Stimulated activated naive CD8-positive, alpha-beta T cell treated with anti-CD3 and anti-CD28 coated beads, Interleukin-15, Interleukin-2, amounts not matched to agents 100 ng/mL and 50 ng/mL, for 24 hours (primary cell): ENCODE results near the gene ECEL1.

Experiments
- H3K27ac Mint-ChIP-seq: one replicate; pipeline ENCODE4 v1.8.0; 2021; ENCODE audit warnings: mild to moderate bottlenecking, mixed read lengths
- H3K27me3 Mint-ChIP-seq: one replicate; pipeline ENCODE4 v1.8.0; 2021; ENCODE audit warnings: mixed read lengths
- H3K36me3 Mint-ChIP-seq: one replicate; pipeline ENCODE4 v1.8.0; 2021; ENCODE audit warnings: low read depth, mixed read lengths
- H3K4me1 Mint-ChIP-seq: one replicate; pipeline ENCODE4 v1.8.0; 2021; ENCODE audit warnings: low read depth, mixed read lengths
- H3K4me3 Mint-ChIP-seq: one replicate; pipeline ENCODE4 v1.8.0; 2021; ENCODE audit warnings: mild to moderate bottlenecking, mixed read lengths
- H3K9me3 Mint-ChIP-seq: one replicate; pipeline ENCODE4 v1.8.0; 2021; ENCODE audit warnings: mixed read lengths

The ECEL1 gene

DNA sequence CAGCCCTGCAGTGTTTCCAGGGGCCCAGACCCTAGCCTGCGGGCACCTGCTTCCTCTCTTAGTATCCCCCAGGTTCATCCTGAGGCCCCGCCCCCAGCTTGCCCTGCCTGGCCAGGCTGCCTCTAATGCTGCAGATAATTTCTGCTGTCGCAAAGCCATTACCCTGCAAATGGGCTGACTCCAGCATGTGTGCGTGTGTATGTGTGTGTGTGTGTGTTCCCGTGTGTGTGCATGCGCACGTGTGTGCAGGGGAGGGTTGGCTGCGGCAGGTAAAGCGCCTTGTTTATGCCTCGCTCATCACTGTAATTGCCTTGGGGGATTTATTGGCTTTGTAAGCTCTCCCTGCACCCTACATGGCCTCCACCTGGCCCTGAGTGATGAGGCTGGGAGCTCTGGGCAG lies 25.0 kb upstream of the ECEL1 start:
- no peaks in the 10 kb centered on the region for H3K9me3 Mint-ChIP-seq
- H3K36me3 Mint-ChIP-seq = no peaks in the 10 kb centered on the region
- H3K27me3 Mint-ChIP-seq = peaks cover 7% of the 10 kb centered on the region
- H3K27ac Mint-ChIP-seq = no peak overlapping the region
- H3K4me3 Mint-ChIP-seq = no peak overlapping the region
- H3K4me1 Mint-ChIP-seq = no peaks in the 10 kb centered on the region

DNA sequence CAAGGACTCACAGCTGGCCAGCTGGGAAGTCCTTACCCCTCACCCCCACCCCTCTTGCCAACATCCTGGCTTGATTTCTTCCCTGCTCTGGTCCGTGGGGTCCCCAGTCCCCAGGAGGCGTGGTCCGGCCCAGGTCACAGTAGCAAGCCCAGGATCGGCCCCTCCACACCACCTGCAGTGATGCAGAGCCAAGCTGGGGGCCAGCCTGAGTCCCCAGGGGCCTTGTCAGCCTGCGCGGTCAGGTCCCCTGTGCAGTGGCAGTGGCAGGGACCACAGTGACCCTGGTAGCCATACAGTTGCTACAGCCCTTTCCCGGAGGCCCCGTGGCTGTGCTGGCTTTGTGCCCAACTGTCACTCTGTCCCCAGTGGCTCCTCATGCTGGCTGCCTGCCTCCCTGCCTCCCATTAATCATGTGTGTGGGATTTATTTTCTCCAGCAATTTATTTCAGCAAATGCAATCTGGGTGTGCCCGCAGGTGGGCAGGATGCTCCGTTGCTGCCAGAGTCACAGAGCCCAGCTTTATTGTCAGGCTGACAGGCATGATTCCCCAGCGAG lies 23.8 kb upstream of the ECEL1 start:
- H3K9me3 Mint-ChIP-seq = no peaks in the 10 kb centered on the region
- H3K27me3 Mint-ChIP-seq = peaks cover 4% of the 10 kb centered on the region

DNA sequence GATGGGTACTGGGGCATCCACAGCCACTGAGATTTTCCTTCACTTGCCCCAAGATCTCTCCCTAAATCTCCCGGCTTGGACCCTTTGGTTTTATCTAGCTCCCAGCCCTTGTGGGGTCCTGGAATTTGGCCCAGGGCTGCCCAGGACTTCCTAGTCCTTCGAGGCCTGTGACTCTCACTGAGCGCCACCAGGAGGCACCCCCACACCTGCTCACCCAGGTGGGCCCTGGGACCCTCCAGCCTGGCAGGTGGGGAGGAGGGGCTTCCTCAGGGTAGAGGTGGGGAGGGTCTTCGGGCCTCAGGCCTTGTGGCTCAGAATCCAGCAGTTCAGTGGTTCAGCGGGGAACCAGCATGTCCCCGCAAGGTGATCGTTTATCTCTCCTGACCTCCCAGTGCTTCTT lies 20.6 kb upstream of the ECEL1 start:
- Mint-ChIP-seq H3K27ac (no peak overlapping the region), H3K27me3 (peaks cover 19% of the 10 kb centered on the region), H3K4me3 (no peak overlapping the region), H3K9me3 (no peaks in the 10 kb centered on the region), H3K4me1 (peaks cover 10% of the 10 kb centered on the region), H3K36me3 (no peaks in the 10 kb centered on the region)

More for the DNA sequence above, 23.8 kb upstream of the ECEL1 start:
- H3K4me3 Mint-ChIP-seq = no peak overlapping the region
- H3K27ac Mint-ChIP-seq = no peak overlapping the region
- H3K36me3 Mint-ChIP-seq = no peaks in the 10 kb centered on the region
- no peaks in the 10 kb centered on the region for H3K4me1 Mint-ChIP-seq

DNA sequence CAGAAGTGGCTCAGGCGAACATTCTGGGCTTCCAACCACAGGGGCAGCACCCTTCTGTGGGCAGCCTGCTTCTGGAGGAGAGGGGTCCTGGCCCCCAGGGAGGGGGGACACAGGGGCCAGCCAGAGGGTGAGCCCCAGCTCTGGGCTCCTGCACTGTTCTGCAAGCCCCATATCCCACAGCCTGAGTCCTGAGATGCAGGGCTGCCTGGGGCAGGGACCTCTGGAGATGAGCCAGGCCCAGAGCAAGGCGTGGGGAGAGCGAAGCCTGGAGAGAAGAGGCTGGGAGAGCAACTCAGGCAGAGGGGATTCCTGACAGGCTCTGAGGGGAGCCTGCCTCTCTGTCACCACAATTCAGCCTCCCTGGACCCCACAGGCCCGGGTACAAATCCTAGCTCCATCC lies 19.1 kb upstream of the ECEL1 start:
- Mint-ChIP-seq H3K27me3 (peaks cover 19% of the 10 kb centered on the region), H3K36me3 (no peaks in the 10 kb centered on the region), H3K9me3 (no peaks in the 10 kb centered on the region), H3K27ac (no peak overlapping the region), H3K4me1 (peaks cover 14% of the 10 kb centered on the region), H3K4me3 (no peak overlapping the region)

DNA sequence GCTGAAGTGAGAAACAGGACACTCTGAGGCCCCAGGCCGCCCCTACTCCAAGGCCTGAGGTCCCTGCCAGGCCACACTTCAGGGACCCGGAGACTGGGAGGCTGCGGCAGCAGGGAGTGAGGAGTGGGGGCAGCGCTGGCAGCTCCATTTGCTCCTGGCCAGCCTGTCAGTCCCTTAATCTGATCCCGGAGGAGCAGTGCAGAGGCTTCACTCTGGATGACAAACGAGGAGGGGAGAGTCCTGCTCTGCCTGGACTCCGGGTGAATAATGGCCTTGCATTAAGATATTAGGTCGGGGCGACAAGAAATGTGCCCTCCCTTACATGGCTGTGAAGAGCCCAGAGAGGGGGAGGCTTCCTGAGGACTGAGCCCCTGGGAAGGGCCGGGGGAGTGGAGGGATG lies 18.2 kb upstream of the ECEL1 start:
- Mint-ChIP-seq H3K4me3 (no peak overlapping the region), H3K4me1 (peaks cover 14% of the 10 kb centered on the region), H3K27ac (no peak overlapping the region), H3K9me3 (no peaks in the 10 kb centered on the region), H3K36me3 (no peaks in the 10 kb centered on the region), H3K27me3 (peaks cover 22% of the 10 kb centered on the region)

DNA sequence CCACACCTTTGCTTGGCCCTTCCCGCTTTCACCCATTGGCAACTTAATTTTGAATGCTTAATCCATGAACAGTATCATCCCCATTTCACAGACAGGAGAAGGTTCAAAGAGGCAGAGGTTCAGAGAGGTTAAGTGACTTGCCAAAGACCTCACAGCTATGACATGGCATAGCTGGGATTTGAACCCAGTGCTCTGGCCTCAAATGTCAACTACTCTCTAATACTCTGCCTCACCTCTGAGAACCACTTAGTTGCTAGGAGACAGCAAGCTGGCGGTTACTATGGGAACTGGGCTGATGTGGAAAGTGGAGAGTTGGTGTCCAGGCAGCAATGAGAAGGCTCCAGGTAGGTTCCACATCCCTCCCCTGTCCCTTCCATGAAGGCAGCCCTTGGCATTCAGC lies 16.8 kb upstream of the ECEL1 start:
- Mint-ChIP-seq H3K4me3 (no peak overlapping the region), H3K27ac (no peak overlapping the region), H3K27me3 (peaks cover 19% of the 10 kb centered on the region), H3K9me3 (no peaks in the 10 kb centered on the region), H3K36me3 (no peaks in the 10 kb centered on the region), H3K4me1 (peaks cover 14% of the 10 kb centered on the region)

DNA sequence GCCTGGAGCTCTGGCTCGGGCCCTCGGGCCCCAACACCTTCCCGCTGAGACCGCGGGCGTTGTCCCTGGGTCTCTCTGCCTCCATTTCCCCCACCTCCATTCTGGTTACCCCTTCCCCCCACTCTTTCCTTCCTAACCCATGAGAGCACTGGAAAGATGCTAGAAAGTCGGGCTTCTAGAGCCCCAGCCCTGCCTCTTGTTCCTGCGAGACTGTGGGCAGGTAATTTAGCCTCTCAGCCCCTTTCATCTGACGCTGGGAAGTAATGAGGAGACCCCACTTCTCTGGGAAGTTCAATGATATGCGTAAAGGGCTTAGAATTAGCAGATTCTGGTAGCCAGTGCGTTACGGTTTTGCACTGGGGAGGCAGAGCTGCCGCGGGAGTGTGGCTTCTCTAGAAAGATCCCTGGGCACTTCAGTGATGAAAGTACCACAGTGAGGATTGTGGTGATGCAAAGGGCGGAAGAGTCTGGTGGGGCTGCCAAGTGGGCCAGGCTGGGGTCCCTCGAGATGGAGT lies 16.2 kb upstream of the ECEL1 start:
- no peak overlapping the region for H3K27ac Mint-ChIP-seq
- no peaks in the 10 kb centered on the region for H3K36me3 Mint-ChIP-seq
- H3K4me1 Mint-ChIP-seq = peaks cover 14% of the 10 kb centered on the region
- peak overlapping the region; percentile 7 for H3K4me3 Mint-ChIP-seq
- H3K27me3 Mint-ChIP-seq = peaks cover 19% of the 10 kb centered on the region
- no peaks in the 10 kb centered on the region for H3K9me3 Mint-ChIP-seq

DNA sequence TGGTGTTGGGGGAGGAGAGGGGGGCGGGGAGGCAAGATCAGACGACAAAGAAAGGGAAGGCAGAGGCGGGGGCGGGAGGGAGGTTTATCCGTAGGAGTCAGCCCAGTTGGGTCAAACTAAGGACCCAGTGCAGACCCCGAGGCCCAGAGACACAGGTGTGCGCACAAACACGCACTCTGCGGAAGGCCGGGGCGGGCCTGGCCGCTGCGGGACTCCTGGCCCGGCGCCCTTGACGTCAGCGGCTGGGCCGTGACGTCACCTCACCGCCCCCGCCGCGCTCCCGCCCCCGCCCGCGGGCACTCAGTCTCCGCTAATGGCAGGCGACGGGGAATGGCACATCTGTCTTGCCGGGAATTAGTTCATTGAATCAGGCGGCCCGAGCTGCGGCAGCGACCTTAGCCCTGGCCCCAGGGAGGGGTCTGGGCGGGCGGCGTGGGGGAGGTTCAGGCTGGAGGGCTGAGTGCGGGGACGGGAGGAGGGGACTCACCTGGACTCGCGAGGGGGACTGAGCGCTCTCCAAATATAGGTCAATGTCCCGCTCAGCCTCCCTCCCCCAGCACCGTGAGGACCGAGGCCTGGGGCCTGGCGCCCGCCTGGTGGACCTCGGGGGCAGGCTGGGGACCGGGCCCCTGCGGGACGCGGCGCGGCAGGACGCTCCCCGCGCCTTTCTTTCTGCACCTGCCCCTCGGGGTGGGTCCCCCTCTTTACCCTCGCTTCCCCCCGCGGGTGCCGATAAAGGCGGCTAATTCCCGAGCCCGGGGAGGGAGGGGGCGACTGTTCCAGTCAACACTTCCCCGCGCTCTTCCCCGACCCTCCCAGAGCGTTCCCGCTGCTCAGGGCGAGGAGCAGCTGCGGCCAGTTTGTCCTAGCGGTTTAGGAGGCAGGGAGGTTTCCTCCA lies 15.5 kb upstream of the ECEL1 start:
- peaks cover 23% of the 10 kb centered on the region for H3K27me3 Mint-ChIP-seq
- no peak overlapping the region for H3K27ac Mint-ChIP-seq
- H3K9me3 Mint-ChIP-seq = no peaks in the 10 kb centered on the region
- H3K4me3 Mint-ChIP-seq = peak overlapping the region; percentile 48
- H3K36me3 Mint-ChIP-seq = no peaks in the 10 kb centered on the region
- peaks cover 14% of the 10 kb centered on the region for H3K4me1 Mint-ChIP-seq

DNA sequence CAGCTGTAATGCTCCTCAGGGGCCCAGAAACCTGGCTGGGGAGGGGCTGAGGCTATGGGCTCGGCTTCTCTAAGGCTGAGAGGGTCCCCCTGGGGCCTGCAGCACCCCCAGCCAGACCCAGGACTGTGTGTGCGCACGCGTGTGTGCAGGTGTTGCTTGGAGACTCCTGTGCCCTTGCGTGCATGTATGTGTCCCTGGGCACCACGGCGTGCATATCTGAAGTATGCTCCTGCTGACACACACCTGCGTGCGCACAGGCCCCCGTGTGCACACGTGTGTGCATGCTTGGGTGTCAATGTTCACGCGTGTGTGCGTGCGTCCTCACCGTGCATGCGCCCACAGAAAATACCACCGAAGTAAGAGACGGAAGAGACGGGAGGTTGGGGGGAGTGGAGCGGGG lies 14.9 kb upstream of the ECEL1 start:
- no peak overlapping the region for H3K27ac Mint-ChIP-seq
- peaks cover 14% of the 10 kb centered on the region for H3K4me1 Mint-ChIP-seq
- no peaks in the 10 kb centered on the region for H3K9me3 Mint-ChIP-seq
- no peaks in the 10 kb centered on the region for H3K36me3 Mint-ChIP-seq
- H3K4me3 Mint-ChIP-seq = peak overlapping the region; percentile 54
- H3K27me3 Mint-ChIP-seq = peaks cover 23% of the 10 kb centered on the region

DNA sequence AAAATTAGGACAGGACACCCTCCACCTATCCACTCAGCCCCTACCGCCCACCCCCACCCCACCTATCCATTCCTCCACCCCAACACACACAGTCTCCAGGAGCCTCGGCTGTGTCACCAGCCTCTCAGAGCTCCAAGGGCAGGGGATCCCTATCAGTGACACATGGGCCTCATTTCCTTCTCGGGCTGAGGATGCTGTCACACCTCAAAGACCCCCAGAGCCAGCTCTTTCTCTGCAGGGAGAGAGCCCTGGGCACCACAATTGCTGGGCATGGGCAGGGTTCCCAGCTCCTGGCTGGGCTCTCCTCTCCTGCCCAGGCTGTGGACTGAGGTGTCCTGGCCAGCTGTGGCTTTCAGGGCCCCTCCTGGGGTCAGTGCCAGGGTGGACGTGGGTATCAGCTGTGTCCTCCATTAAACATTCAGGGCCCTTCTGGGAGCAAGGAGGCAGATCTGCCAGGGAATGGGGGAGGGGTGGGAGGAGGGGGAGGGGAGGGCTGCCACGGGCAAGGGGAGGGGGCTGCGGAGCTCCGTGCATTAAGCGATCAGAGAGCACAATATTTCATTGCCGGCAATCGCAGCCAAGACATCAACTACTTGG lies 14.3 kb upstream of the ECEL1 start:
- H3K27me3 Mint-ChIP-seq = peaks cover 23% of the 10 kb centered on the region
- H3K27ac Mint-ChIP-seq = no peak overlapping the region
- H3K4me3 Mint-ChIP-seq = no peak overlapping the region

DNA sequence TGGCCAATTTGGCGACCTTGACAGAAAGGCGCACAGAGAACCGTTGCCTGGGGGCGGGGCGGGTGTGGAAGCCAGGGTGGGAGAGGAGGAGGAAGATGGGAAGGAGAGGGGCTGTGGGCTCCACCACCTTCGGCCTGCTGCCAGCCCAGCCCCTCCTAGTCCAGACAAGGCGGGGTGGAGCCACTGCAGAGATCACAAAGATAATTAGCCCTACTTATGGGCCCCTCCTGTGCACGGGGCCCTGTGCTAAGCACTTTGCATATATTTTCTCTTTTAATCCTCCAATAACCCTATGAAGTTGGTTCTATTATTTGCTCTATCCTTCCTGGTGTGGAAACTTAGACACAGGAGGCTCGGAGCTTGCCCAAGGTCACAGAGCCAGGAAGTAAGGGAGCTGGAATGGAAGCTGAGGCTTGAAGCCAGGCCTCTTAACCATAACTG lies 13.7 kb upstream of the ECEL1 start:
- Mint-ChIP-seq H3K27me3 (peaks cover 23% of the 10 kb centered on the region), H3K4me3 (no peak overlapping the region), H3K9me3 (no peaks in the 10 kb centered on the region), H3K27ac (no peak overlapping the region), H3K4me1 (peaks cover 14% of the 10 kb centered on the region), H3K36me3 (no peaks in the 10 kb centered on the region)

More for the DNA sequence above, 14.3 kb upstream of the ECEL1 start:
- Mint-ChIP-seq H3K36me3 (no peaks in the 10 kb centered on the region), H3K9me3 (no peaks in the 10 kb centered on the region), H3K4me1 (peaks cover 14% of the 10 kb centered on the region)

DNA sequence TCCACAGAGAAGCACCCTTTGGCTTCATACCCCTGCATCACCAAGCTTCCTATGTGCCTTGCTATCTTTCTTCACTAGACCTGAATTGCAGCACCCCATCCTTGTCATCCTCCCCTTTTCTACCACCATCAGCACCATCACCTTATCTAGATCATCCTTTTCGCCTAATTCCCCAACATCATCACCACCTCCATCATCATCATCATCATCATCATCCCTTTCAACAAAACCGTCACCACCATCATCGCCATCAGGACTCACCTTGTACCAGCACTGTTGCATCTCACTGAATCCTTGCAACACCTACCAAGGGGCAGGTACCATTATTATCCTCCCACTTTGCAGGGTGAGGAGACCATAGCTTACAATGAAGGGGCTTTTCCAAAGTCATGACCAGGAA lies 10.8 kb upstream of the ECEL1 start:
- Mint-ChIP-seq H3K27ac (no peak overlapping the region), H3K4me1 (peaks cover 4% of the 10 kb centered on the region), H3K9me3 (no peaks in the 10 kb centered on the region), H3K27me3 (peaks cover 9% of the 10 kb centered on the region), H3K36me3 (no peaks in the 10 kb centered on the region), H3K4me3 (no peak overlapping the region)

DNA sequence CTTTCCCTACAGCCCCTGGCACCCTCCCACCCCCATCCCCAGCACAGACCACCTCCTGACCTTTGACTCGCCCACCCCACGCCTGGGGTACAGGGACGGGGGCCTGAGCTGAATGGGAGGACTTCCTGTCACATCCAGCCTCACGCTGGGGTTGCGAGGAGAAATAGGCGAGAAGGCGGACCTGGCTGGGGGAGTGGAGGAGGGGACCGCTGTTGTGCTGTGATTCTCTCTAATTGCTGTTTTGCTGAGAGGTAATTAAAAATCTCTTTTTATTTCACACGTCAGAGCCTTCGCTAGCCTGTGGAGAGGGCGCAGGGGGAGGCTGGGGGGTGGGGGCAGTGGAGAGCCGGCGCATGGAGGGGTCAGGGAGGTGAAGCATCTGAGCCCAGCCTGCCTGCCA lies 9.7 kb upstream of the ECEL1 start:
- peaks cover 9% of the 10 kb centered on the region for H3K27me3 Mint-ChIP-seq
- no peak overlapping the region for H3K27ac Mint-ChIP-seq
- no peak overlapping the region for H3K4me3 Mint-ChIP-seq
- peaks cover 1% of the 10 kb centered on the region for H3K4me1 Mint-ChIP-seq
- H3K9me3 Mint-ChIP-seq = no peaks in the 10 kb centered on the region
- no peaks in the 10 kb centered on the region for H3K36me3 Mint-ChIP-seq

DNA sequence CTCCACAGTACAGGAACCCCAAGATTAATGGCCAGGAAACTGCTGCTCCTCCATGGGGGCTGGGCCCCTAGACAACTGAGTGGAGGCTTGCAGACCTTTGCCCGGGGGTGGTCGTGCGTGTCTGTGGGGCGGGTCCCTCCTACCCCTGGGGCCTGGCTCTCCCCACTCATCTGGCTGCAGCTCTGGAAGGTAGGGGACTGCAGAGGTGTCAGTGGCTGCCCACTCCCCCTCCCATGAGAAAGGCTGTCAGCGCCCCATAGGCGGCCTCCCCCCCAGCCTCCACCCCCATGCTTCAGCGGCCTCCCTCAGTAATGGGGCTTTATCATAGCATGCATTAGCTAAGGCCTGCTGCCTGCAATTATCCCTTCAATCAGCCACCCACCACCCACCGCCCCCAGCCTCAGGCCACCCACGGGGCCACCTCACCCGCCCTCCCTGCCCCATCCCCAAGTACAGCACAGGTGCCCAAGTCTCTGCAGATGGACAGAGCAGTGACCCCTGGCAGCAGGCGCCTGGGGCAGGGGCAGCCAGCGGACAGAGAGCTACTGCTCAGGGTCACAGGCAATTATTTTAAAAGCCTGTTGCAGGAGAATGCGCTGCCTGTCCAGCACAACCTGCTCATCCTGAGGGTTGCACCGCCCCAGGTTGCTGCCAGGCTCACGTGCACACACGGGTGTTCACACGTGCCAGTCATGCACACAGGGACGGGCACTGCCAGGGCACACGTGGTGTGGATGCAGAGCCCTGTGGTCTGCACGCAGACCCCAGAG lies 9.1 kb upstream of the ECEL1 start:
- Mint-ChIP-seq H3K36me3 (no peaks in the 10 kb centered on the region), H3K27ac (no peak overlapping the region), H3K9me3 (no peaks in the 10 kb centered on the region), H3K4me3 (no peak overlapping the region), H3K27me3 (peaks cover 12% of the 10 kb centered on the region), H3K4me1 (no peaks in the 10 kb centered on the region)

DNA sequence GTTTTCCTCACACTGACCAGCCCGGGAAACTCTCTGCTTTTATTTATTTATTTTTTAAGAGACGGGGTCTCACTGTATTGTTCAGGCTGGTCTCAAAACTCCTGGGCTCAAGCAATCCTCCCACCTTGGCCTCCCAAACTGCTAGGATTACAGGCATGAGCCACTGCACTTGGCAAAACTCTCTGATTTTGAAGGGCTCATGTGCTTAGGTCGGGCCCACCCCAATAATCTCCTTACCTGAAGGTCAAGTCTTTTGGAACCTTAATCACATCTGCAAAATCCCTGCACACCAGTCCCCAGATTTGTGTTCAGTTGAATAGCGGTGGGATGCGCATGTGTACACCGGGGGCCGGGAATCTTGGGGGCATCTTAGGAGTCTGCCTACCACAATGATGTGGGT lies 7.7 kb upstream of the ECEL1 start:
- H3K27me3 Mint-ChIP-seq = peaks cover 13% of the 10 kb centered on the region
- H3K36me3 Mint-ChIP-seq = no peaks in the 10 kb centered on the region
- H3K4me3 Mint-ChIP-seq = no peak overlapping the region
- H3K27ac Mint-ChIP-seq = no peak overlapping the region
- H3K4me1 Mint-ChIP-seq = no peaks in the 10 kb centered on the region
- H3K9me3 Mint-ChIP-seq = no peaks in the 10 kb centered on the region
